ENCODE data around the gene ZNF695.
"Not testable (repeated sequence)": the region's sequence is repeated elsewhere in the genome, so short reads cannot be mapped to it uniquely, and the experiment has no call there.

Gene ZNF695

GRCh38 chr1:247037511-247038320 lies 29.9 kb upstream of the ZNF695 start:
- peak in 1 of 2 donors; percentile 2 for DNase-seq (ENCODE audit: low read depth in 2 of 2)
- TF ChIP-seq, protein P1, sequence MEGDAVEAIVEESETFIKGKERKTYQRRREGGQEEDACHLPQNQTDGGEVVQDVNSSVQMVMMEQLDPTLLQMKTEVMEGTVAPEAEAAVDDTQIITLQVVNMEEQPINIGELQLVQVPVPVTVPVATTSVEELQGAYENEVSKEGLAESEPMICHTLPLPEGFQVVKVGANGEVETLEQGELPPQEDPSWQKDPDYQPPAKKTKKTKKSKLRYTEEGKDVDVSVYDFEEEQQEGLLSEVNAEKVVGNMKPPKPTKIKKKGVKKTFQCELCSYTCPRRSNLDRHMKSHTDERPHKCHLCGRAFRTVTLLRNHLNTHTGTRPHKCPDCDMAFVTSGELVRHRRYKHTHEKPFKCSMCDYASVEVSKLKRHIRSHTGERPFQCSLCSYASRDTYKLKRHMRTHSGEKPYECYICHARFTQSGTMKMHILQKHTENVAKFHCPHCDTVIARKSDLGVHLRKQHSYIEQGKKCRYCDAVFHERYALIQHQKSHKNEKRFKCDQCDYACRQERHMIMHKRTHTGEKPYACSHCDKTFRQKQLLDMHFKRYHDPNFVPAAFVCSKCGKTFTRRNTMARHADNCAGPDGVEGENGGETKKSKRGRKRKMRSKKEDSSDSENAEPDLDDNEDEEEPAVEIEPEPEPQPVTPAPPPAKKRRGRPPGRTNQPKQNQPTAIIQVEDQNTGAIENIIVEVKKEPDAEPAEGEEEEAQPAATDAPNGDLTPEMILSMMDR (IDR thresholded peaks at IDR 0.05; ENCODE audit: low read depth, low read length) = no peak
- no peak overlapping the region for H3K4me3 ChIP-seq (replicated peaks in 1 of 2; ENCODE audit: low read depth in 2 of 2, low read length in 2 of 2)

- H3K4me3 ChIP-seq (replicated peaks in 1 of 2; ENCODE audit: low read depth in 2 of 2, low read length in 2 of 2); DNase-seq (ENCODE audit: low read depth in 2 of 2): not testable (repeated sequence)
These were observed 24.4 kb upstream of the ZNF695 start for GRCh38 chr1:247032306-247032705.

- not testable (repeated sequence) for DNase-seq (ENCODE audit: low read depth in 2 of 2)
These were observed 16.8 kb upstream of the ZNF695 start for GRCh38 chr1:247024658-247025057.

DNA sequence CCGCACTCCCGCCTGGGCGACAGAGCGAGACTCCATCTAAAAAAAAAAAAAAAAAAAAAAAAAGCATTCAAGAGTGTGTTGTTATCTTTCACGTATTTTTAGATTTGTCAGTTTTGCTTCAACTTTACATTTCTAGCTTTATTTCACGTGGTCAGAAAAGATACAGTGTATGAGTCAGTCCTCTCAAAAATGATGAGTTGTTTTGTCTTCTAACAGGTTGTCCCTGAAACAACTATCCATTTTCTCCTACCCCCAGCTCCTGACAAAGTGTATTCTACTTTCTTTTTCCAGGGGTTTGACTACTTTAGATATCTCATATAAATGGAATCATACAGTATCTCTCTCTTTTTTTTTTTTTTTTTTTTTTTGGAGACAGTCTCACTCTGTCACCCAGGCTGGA lies 5.5 kb upstream of the ZNF695 start:
- H3K4me3 ChIP-seq (replicated peaks in 1 of 2; ENCODE audit: low read depth in 2 of 2, low read length in 2 of 2) = no peak overlapping the region

More at GRCh38 chr1:247024658-247025057, 16.8 kb upstream of the ZNF695 start:
- H3K4me3 ChIP-seq (replicated peaks in 1 of 2; ENCODE audit: low read depth in 2 of 2, low read length in 2 of 2) = not testable (repeated sequence)

DNA sequence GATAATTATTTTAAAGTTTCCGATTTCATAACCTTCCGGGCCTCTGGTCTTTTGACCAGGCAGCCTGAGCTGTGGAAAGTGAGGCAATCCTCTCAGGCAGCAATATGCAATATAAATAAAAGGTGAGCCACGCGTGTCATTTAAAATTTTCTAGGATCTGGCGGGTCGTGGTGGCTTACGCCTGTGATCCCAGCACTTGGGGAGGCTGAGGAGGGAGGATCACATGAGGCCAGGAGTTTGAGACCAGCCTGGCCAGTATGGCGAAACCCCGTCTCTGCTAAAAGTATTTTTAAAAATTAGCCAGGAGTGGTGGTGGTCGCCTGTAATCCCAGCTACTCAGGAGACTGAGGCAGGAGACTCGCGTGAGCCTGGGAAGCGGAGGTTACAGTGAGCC lies 546 bp upstream of the ZNF695 start:
- H3K4me3 ChIP-seq (replicated peaks in 1 of 2; ENCODE audit: low read depth in 2 of 2, low read length in 2 of 2) = peak overlapping the region; percentile 69 to 71

More for the DNA sequence above, 5.5 kb upstream of the ZNF695 start:
- DNase-seq (ENCODE audit: low read depth in 2 of 2) = peak in 1 of 2 donors; percentile 29
- TF ChIP-seq, protein P1 (IDR thresholded peaks at IDR 0.05; ENCODE audit: low read depth, low read length) = no peak

GRCh38 chr1:247004081-247004480 lies 3.8 kb downstream of the ZNF695 start:
- not testable (repeated sequence) for H3K4me3 ChIP-seq (replicated peaks in 1 of 2; ENCODE audit: low read depth in 2 of 2, low read length in 2 of 2); DNase-seq (ENCODE audit: low read depth in 2 of 2)

More for the DNA sequence above, 546 bp upstream of the ZNF695 start:
- no peak for DNase-seq (ENCODE audit: low read depth in 2 of 2)
- TF ChIP-seq, protein P1 (IDR thresholded peaks at IDR 0.05; ENCODE audit: low read depth, low read length) = no peak

DNA sequence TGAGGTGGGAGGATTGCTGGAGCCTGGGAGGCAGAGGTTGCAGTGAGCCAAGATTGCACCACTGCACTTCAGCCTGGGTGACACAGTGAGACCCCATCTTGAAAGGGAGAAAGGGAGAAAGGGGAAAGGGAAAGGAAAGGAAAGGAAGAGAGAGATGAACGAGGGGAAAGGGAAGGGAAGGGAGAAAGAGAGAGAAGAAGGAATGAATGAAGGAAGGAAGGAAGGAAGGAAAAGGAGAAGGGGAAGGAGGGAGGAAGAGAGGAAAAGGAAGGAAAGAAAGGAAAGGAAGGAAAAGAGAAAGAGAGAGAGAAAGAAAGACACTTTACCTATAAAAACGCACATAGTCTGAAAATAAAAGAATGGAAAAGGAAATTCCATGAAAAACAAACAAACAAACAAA lies 18.0 kb downstream of the ZNF695 start:
- H3K4me3 ChIP-seq (replicated peaks in 1 of 2; ENCODE audit: low read depth in 2 of 2, low read length in 2 of 2) = no peak overlapping the region
- DNase-seq (ENCODE audit: low read depth in 2 of 2) = no peak
- TF ChIP-seq, protein P1 (IDR thresholded peaks at IDR 0.05; ENCODE audit: low read depth, low read length) = no peak

DNA sequence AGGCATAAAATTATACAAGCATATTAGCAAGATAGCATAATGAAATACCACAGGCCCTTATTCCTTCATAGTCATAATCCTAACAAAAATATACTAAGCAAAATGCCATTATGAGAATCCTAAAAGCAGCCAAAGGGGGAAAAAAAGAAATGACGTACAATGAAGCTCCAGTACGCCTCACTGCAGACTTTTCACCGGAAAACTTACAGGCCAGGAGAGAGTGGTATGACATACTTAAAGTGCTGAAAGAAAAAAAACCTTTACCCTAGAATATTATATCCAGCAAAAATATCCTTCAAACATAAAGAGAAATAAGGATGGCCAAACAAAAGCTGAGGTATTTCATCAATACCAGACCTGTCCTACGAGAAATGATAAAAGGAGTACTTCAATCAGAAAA lies 19.5 kb downstream of the ZNF695 start:
- TF ChIP-seq, protein P1 (IDR thresholded peaks at IDR 0.05; ENCODE audit: low read depth, low read length) = no peak
- DNase-seq (ENCODE audit: low read depth in 2 of 2) = no peak
- no peak overlapping the region for H3K4me3 ChIP-seq (replicated peaks in 1 of 2; ENCODE audit: low read depth in 2 of 2, low read length in 2 of 2)
